SK-N-MC (cell line): Measurements from ENCODE around the gene LMF1.

ENCODE experiments used
- EZH2 ChIP-seq: fragments of 200-600 bp; sonication (generic); IDR thresholded peaks from one replicate; pipeline ENCODE4 v1.6.1; 2017; ENCODE audit warnings: antibody characterized with exemption
- FOXP2 ChIP-seq: optimal IDR thresholded peaks from 2 replicates; pipeline ENCODE3; 2011; ENCODE audit warnings: mild to moderate bottlenecking, moderate library complexity; ENCODE audit not compliant: insufficient read depth; ENCODE audit errors: extremely low read length, control extremely low read depth
- POLR2AphosphoS5 ChIP-seq: IDR thresholded peaks from 2 replicates; pipeline ENCODE4 v1.6.1; 2012; ENCODE audit warnings: mild to moderate bottlenecking, low read depth, low read length, borderline replicate concordance

GRCh38 chr16:924063-924462 is 46.7 kb downstream of the LMF1 start:
- no peak for TF ChIP-seq EZH2
- TF ChIP-seq POLR2AphosphoS5: no peak
- no peak for TF ChIP-seq FOXP2
